HG02970 (cell line): Measurements from ENCODE around the gene SARDH.
"Not testable (repeated sequence)": the region's sequence is repeated elsewhere in the genome, so short reads cannot be mapped to it uniquely, and the experiment has no call there.

Experiments
- ATAC-seq: cut with Tn5 transposase; IDR thresholded peaks from one replicate; pipeline ENCODE4 v1.9.1; 2021; ENCODE audit warnings: mild to moderate bottlenecking, moderate library complexity, moderate number of reproducible peaks; ENCODE audit not compliant: unreplicated experiment, low FRiP score

SARDH gene

DNA sequence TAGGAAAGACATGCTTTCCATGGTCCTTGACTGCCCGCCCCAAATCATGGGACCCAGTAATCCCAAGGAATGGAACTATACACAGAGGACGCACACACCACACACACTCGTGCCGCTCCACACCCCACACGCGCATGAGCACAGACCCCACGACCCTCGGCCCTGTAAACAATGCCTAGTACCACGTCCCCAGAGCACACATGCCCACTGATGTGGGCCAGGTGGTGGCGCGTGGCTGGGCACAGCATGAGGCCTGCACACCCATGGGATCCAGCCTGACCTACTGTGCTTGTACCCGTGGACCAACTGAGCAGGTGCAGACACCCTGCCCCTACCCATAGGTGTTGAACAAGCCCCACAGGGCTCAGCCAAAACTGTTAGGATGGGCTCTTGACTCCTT is 101.2 kb downstream of the SARDH start:
- no peak for ATAC-seq

DNA sequence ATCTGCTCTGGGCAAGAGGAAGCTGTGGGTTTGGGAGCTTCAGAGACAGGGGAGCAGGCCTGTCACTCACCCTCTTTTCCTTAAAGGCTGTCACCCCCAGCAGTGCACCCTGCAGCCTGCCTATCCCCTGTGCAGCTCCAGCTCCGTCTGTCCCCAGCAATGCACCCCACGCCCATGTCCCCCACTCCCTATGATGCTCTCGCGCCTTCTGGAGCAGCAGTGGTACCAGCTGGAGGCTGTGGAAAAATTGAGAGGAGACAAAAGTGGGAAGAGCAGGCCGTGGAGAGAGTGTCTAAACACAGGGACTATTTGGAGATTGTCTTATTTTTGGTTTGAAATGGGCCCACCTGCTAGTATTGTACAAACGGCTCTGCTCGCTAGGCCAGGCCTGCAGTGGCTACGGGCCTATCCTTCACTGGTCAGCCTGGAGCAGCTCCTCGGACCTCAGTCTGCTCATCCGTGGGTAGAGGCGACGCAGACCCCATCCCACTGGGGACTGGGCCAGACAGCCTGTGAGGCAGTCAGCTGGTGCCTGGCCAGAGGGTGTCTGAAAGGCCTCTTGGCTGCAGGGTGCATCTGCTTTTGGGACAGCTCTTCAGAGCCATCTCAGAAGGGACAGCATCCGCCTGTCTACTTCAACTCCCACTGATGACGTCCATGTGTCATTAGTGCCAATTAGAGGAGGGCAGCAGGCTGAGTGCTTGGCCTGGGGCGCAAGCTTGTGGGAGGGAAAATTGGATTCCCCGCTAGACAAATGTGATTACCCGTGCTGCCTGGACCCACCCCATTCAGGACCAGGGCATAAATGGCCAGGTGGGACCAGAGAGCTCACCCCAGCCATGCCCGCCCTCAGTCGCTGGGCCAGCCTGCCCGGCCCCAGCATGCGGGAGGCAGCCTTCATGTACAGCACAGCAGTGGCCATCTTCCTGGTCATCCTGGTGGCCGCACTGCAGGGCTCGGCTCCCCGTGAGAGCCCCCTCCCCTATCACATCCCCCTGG is 102.3 kb downstream of the SARDH start, which contains the start of gene DBH:
DBH (plus strand) TSS at position 831 of the 999 bp plus-strand sequence; CDS start at position 840, 9 bp downstream.
- ATAC-seq: no peak

DNA sequence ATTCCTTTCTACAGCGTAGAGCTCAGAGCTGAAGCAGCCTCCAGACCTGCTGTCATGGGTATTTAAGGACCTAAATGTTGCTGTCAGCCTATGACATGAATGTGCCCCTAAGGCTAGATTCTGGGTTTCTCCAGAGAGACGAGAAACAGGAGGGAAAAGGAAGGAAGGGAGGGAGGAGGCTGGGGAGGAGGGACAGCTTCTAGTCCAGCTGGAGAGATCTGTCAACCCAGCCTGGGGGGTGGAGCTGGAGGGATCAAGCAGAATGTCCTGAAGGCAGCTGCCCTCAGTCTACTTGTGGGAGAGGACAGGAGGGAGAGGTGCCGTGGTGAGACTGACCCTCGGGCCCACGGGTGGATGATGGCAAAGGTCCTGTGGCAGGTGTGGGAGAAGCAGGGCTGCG is 103.1 kb downstream of the SARDH start:
- ATAC-seq: no peak

DNA sequence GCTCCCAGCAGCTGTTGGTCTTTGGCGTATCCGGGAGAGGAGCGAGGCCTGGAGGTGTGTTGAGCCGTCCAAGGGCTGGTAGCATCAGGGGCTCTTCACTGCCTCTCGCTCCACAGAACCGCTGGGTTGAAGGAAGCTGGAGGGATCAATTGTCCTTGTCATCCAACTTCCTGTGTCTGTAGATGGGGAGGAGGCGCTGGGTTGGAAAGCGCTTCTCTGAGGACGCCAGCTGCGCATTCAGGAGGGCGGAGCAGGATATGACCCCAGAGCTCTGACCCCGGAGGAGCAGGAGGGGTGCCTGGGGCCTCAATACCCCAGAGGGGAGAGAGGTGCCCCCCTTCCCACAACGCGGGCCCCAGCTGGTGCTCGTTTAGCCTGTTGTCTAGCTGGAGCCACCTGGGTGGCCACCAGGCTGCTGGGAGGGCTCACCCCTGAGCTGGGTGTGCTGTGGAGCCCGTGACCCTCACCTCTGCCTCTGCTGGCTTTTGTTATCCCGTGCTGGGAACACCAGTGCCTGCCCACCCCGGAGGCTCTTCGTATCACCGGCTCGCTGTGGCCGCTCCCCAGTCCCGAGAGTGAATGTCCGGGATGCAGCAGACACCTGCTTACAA is 104.0 kb downstream of the SARDH start:
- ATAC-seq: no peak

GRCh38 chr9:133633681-133634080 is 104.5 kb downstream of the SARDH start:
- ATAC-seq: no peak

GRCh38 chr9:133632806-133633680 is 105.1 kb downstream of the SARDH start:
- no peak for ATAC-seq

DNA sequence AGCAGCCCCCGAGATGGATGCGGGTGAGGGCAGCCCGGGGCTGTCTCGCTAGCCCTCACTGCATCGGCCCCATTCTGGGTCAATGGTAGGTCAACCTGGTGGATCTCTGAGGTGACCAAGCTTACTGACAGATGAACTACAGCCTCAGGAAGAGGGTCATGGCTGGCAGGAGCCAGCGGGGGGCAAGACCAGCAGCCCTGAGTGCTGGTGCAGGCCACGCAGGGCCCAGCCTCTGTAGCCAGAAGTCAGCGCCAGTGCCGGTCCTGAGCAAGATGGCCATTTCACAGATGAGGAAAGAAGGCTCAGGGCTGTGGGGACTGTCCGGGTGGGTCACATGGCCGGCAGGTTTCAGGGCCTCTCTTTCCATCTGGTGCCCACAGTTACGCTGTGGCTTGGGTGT is 107.0 kb downstream of the SARDH start:
- ATAC-seq: no peak

DNA sequence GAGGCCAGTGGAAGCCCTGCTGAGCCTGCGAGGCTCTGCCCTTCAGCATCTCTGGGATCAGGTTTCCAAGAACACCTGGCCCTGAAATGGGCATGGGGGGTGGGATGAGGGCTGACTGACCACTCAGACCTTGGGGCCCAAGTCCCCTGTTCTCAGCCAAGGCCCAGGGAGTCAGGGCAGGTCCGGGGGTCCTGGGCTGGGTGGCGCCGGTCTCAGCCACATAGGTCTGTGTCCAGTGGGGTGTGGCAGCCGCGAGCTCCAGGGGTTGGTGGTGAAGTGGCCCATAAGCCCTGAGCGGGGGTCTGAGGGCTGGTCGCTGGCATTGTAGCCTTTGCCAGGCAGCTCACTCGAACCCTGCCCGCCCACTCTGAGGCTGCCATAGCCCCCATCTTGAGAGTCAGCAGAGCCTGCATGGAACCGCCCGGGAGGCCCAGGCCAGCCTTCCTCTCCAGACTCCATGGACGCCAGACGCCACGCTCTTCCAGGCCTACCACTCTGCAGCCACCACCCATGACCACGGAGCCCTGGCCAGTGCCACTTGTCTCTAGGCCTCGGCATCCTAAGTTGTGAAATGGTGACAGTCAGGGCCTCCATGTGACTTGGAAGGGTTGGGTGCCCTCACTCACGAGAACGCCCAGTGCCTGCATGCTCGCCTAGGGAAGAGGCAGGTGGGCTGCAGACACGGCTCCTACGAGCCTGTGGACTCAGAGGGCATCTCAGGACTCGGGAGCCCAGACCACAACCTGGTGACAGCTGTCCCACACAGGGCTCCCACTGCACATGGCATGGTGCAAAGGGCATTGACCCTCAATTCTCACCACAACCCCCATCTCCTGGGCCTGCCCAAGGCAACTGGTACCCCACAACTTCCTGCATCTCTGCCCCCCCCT is 108.7 kb downstream of the SARDH start:
- ATAC-seq: no peak

- ATAC-seq: no peak
Measured at GRCh38 chr9:133628766-133629165, 109.4 kb downstream of the SARDH start.

GRCh38 chr9:133627341-133627740 is 110.8 kb downstream of the SARDH start:
- no peak for ATAC-seq

DNA sequence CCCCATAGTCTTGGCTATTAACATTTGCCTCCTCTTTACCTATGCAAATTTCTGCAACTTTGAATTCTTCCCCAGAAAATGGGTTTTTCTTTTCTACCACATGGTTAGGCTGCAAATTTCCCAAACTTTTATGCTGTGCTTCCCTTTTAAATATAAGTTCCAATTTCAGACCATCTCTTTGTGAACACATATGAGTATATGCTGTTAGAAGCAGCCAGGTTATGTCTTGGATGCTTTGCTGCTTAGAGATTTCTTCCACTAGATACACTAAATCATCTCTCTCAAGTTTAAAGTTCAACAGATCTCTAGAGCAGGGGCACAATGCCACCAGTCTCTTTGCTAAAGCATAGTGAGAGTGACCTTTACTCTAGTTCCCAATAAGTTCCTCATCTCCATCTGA is 112.1 kb downstream of the SARDH start:
- not testable (repeated sequence) for ATAC-seq

GRCh38 chr9:133622555-133622954 is 115.6 kb downstream of the SARDH start:
- ATAC-seq: no peak

- no peak for ATAC-seq
Measured at GRCh38 chr9:133621725-133622267, 116.4 kb downstream of the SARDH start.

DNA sequence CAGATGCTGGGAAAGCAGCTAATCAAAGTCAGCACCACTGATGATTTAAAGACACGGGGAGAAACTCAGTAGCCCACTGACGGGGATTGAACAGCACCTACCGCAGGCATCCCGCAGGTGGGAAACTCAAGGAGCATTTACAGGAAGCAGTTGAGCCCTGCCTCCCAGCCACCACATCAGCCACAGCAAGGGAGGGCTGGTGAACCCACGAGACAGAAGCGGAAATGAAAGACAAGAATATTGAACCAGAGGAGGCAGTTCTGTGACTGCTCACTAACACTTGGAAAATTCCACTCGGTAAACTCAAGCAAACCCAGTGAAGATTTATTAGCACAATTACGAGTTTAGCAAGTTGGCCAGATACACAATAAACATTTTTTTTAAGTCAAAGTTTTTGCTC is 118.4 kb downstream of the SARDH start:
- ATAC-seq: no peak

GRCh38 chr9:133618726-133619125 is 119.4 kb downstream of the SARDH start:
- ATAC-seq: no peak

- no peak for ATAC-seq
Measured at GRCh38 chr9:133616643-133617405, 121.3 kb downstream of the SARDH start.

- no peak for ATAC-seq
Measured at GRCh38 chr9:133615606-133616188, 122.5 kb downstream of the SARDH start.

DNA sequence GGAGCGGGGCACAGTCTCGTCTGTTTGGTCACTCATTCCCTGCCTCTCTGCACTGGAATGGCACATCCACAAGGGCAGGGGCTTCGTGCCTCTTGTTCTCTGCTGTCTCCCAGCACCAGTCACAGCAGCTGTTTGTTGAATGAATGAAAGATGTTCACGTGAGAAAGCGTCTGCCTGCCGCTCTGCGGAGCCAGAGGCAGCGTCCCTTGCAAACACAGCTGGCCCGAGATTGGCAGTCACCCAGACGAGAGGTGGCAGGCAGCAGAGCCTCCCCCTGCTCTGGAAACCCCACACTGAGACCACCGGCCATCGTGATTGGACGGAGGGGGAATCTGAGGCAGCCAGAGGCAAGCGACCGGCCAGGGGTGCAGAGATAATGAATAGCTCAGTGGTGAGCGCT is 123.0 kb downstream of the SARDH start:
- no peak for ATAC-seq
